HepG2 (cell line): ENCODE results near the gene CAST. TPM values are rescaled to one million over a fixed set of nuclear protein-coding genes. Genes with fewer than 3 reads are reported as not detected.

ENCODE experiments used
- EEA1 ChIP-seq: sonication (generic); formaldehyde crosslinking; IDR thresholded peaks from 2 replicates; pipeline ENCODE4 v1.5.1; 2020; ENCODE audit warnings: mild to moderate bottlenecking, missing genetic modification reagents, borderline replicate concordance
- FOXM1 ChIP-seq: sonication (generic); formaldehyde crosslinking; IDR thresholded peaks from 2 replicates; pipeline ENCODE4 v1.5.0; 2020; ENCODE audit warnings: missing genetic modification reagents
- HDAC1 ChIP-seq: sonication (generic); formaldehyde crosslinking; IDR thresholded peaks from 2 replicates; pipeline ENCODE4 v1.5.1; 2020; ENCODE audit warnings: mild to moderate bottlenecking, missing genetic modification reagents
- KLF6 ChIP-seq: IDR thresholded peaks from 2 replicates; pipeline ENCODE4 v1.8.0; 2016; ENCODE audit warnings: missing biosample characterization, missing genetic modification reagents
- MAZ ChIP-seq, 2 experiments: sonication (generic) in 1 of 2; formaldehyde crosslinking in 1 of 2; IDR thresholded peaks; 2 replicates each; pipeline versions ENCODE4 v1.5.0 to v1.6.1; 2012 to 2020; ENCODE audit warnings: low read depth in 2 of 2, mild to moderate bottlenecking in 2 of 2, borderline replicate concordance in 1 of 2, improper control_type of control experiment in 1 of 2, low read length in 1 of 2, missing genetic modification reagents in 1 of 2, moderate library complexity in 1 of 2
- NPAS2 ChIP-seq: sonication (generic); formaldehyde crosslinking; IDR thresholded peaks from 2 replicates; pipeline ENCODE4 v1.8.0; 2022; ENCODE audit warnings: mild to moderate bottlenecking, missing genetic modification reagents, borderline replicate concordance
- SOX13 ChIP-seq, 3 experiments: fragments of 450-650 bp in 1 of 3; sonication (generic) in 1 of 3; formaldehyde crosslinking in 1 of 3; IDR thresholded peaks in 2 of 3; conservative IDR thresholded peaks in 1 of 3; 2 replicates each; pipeline versions ENCODE4 v1.5.0 to v1.6.1; 2016 to 2020; ENCODE audit warnings: antibody characterized with exemption in 1 of 3, mild to moderate bottlenecking in 1 of 3, missing compliant biosample characterization in 1 of 3, missing genetic modification reagents in 1 of 3, moderate library complexity in 1 of 3
- ZNF350 ChIP-seq: sonication (generic); formaldehyde crosslinking; IDR thresholded peaks from 2 replicates; pipeline ENCODE4 v1.4.0; 2020; ENCODE audit warnings: mild to moderate bottlenecking, low read depth, missing genetic modification reagents, borderline replicate concordance
- ZNF614 ChIP-seq: IDR thresholded peaks from 2 replicates; pipeline ENCODE4 v1.6.1; 2018; ENCODE audit warnings: missing biosample characterization, missing genetic modification reagents, inconsistent platforms, borderline replicate concordance
- ZNF710 ChIP-seq: sonication (generic); formaldehyde crosslinking; IDR thresholded peaks from 2 replicates; pipeline ENCODE4 v1.5.0; 2020; ENCODE audit warnings: mild to moderate bottlenecking, missing genetic modification reagents, borderline replicate concordance
- ZNF768 ChIP-seq: sonication (generic); formaldehyde crosslinking; IDR thresholded peaks from 2 replicates; pipeline ENCODE4 v1.4.0; 2020; ENCODE audit warnings: missing genetic modification reagents
- ZNF792 ChIP-seq: IDR thresholded peaks from 2 replicates; pipeline ENCODE4 v1.6.1; 2016
- ZSCAN21 ChIP-seq: sonication (generic); formaldehyde crosslinking; IDR thresholded peaks from 2 replicates; pipeline ENCODE4 v1.8.0; 2022; ENCODE audit warnings: mild to moderate bottlenecking, missing genetic modification reagents, moderate library complexity, borderline replicate concordance
- polyA plus RNA-seq, 8 experiments: library from polyadenylated mRNA; depleted of rRNA in 3 of 8; stranded (reverse) in 7 of 8; unstranded in 1 of 8; fragments of >200 nt; fragmentation: Illumina TruSeq in 4 of 8; extraction: Trizol in 4 of 8; gene quantifications; 2 replicates each; pipeline versions ENCODE4 v1.2.1 to v1.2.3, GENCODE V29; 2011 to 2016; ENCODE audit warnings: low read depth in 4 of 8, missing spikeins in 1 of 8, mixed read lengths in 1 of 8; ENCODE audit not compliant: insufficient read depth in 1 of 8
- total RNA-seq, 5 experiments: library from RNA; depleted of rRNA; stranded (reverse); fragments of >200 nt; fragmentation: Illumina TruSeq; extraction: Trizol; gene quantifications; 2 replicates each; pipeline ENCODE4 v1.2.3, GENCODE V29; 2016; ENCODE audit warnings: low read depth in 1 of 5
- TF ChIP-seq, protein P1 (sequence below): sonication (generic); formaldehyde crosslinking; IDR thresholded peaks from 2 replicates; pipeline ENCODE4 v1.4.0; 2020; ENCODE audit warnings: mild to moderate bottlenecking, missing genetic modification reagents
- TF ChIP-seq, protein P2 (sequence below), 2 experiments: sonication (generic) in 1 of 2; formaldehyde crosslinking in 1 of 2; IDR thresholded peaks; 2 replicates each; pipeline versions ENCODE4 v1.4.0 to v1.6.1; 2016 to 2020; ENCODE audit warnings: borderline replicate concordance in 1 of 2, low read depth in 1 of 2, mild to moderate bottlenecking in 1 of 2, missing genetic modification reagents in 1 of 2

Gene CAST
- total and polyA plus RNA-seq, 2 of the 13 experiments (the other 11 are each of a cell fraction or from before 2014, with no cell fraction given) = 42.1 to 67.6 TPM

DNA sequence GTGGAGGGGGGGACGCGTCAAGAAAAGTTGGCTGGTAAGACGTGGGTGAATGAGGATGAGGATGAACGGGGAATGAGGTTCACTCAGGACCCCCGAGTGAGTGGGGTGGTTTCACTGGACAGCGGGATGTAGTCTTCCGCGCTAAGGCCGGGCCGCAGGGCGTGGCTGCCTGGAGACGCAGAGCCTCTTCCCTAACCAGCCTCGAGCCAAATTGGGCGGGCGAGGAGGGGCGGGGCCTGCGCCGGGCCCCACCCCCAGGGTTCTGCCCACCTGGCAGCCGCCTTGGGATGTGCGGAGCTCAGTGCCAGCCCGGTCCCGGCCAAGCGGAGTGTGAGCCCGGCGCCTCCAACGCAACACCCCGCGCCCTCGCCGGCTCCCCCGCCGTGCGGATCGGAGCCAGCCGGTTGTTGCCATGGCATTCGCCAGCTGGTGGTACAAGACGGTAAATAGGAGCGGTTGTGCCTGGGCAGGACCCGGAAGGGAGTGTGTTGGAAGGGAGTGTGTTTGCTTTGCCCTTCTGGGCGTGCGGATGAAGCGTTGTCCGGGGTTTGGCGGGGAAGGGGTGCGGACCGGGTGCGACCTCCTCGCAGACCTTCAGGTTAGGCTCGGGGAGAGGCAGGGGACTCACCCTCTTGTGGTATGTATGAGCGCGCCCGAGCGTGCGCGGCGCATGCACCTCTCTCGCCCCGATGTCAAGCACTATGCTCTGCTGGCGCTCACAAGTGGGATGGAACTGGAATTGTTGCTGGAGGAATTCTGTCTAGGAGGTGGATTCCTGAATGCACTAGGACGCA, 746 bp downstream of the CAST start (continued):
- TF ChIP-seq ZNF710 (CRISPR knock-in tag) (no peak), ZNF614 (CRISPR knock-in tag) (no peak), SOX13 (IDR thresholded peaks at IDR 0.05) (no peak), SOX13 (CRISPR knock-in tag; conservative IDR thresholded peaks at IDR 0.05 in 1 of 2, IDR thresholded peaks at IDR 0.05 in 1 of 2) (peak in 1 of 2 experiments; percentile 11; a peak in 1 of 4 replicates), EEA1 (CRISPR knock-in tag) (peak; percentile 62; the same call in 1 of the 2 replicates), ZNF792 (CRISPR knock-in tag) (no peak; the same call in 1 of the 2 replicates), HDAC1 (peak; percentile 20; the same call in 1 of the 2 replicates), ZNF350 (CRISPR knock-in tag) (peak; percentile 45; the same call in 1 of the 2 replicates), FOXM1 (CRISPR knock-in tag) (no peak), ZNF768 (CRISPR knock-in tag) (peak; percentile 38; the same call in 1 of the 2 replicates), NPAS2 (CRISPR knock-in tag) (no peak), MAZ (IDR thresholded peaks at IDR 0.05; ENCODE audit: borderline replicate concordance, low read depth, low read length) (no peak), MAZ (CRISPR knock-in tag; IDR thresholded peaks at IDR 0.05; ENCODE audit: low read depth) (no peak), ZSCAN21 (CRISPR knock-in tag) (no peak), KLF6 (no peak)
- TF ChIP-seq, protein P1, sequence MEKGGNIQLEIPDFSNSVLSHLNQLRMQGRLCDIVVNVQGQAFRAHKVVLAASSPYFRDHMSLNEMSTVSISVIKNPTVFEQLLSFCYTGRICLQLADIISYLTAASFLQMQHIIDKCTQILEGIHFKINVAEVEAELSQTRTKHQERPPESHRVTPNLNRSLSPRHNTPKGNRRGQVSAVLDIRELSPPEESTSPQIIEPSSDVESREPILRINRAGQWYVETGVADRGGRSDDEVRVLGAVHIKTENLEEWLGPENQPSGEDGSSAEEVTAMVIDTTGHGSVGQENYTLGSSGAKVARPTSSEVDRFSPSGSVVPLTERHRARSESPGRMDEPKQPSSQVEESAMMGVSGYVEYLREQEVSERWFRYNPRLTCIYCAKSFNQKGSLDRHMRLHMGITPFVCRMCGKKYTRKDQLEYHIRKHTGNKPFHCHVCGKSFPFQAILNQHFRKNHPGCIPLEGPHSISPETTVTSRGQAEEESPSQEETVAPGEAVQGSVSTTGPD (CRISPR knock-in tag) = no peak
- TF ChIP-seq, protein P2, sequence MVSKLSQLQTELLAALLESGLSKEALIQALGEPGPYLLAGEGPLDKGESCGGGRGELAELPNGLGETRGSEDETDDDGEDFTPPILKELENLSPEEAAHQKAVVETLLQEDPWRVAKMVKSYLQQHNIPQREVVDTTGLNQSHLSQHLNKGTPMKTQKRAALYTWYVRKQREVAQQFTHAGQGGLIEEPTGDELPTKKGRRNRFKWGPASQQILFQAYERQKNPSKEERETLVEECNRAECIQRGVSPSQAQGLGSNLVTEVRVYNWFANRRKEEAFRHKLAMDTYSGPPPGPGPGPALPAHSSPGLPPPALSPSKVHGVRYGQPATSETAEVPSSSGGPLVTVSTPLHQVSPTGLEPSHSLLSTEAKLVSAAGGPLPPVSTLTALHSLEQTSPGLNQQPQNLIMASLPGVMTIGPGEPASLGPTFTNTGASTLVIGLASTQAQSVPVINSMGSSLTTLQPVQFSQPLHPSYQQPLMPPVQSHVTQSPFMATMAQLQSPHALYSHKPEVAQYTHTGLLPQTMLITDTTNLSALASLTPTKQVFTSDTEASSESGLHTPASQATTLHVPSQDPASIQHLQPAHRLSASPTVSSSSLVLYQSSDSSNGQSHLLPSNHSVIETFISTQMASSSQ (IDR thresholded peaks at IDR 0.05; ENCODE audit: low read depth) = no peak
- TF ChIP-seq, protein P2 (CRISPR knock-in tag; IDR thresholded peaks at IDR 0.05; ENCODE audit: borderline replicate concordance) = no peak
